Keratinocyte (primary cell): ENCODE data around the gene XYLB. TPM values are rescaled to one million over a fixed set of nuclear protein-coding genes. Genes with fewer than 3 reads are reported as not detected.

Source experiments
- DNase-seq: peaks from one replicate; pipeline ENCODE4 v3.0.0-alpha.2; 2011; ENCODE audit warnings: low read depth, missing footprints, low spot score
- FAIRE-seq: peaks from 2 replicates; lab custom pipeline; 2011; peaks lifted over from hg19 to GRCh38; lab: Jason Lieb, UNC
- H2AFZ ChIP-seq: 2 replicates; pipeline ENCODE4 v1.6.0; 2012; ENCODE audit warnings: low read length, control low read depth, inconsistent platforms; ENCODE audit not compliant: control insufficient read depth
- H3K27ac ChIP-seq: 2 replicates; pipeline ENCODE4 v1.5.1; 2011; ENCODE audit warnings: low read length; ENCODE audit not compliant: control insufficient read depth, insufficient read depth
- H3K27me3 ChIP-seq: 3 replicates; pipeline ENCODE4 v1.6.0; 2011; ENCODE audit warnings: low read length; ENCODE audit not compliant: control insufficient read depth, insufficient read depth; ENCODE audit errors: extremely low read depth
- H3K36me3 ChIP-seq, 2 experiments: 2 replicates in 1 of 2; 3 replicates in 1 of 2; pipeline ENCODE4 v1.5.1; 2011; ENCODE audit warnings: low read length in 2 of 2, mild to moderate bottlenecking in 1 of 2; ENCODE audit not compliant: control insufficient read depth in 2 of 2, insufficient read depth in 2 of 2; ENCODE audit errors: extremely low read depth in 1 of 2
- H3K4me1 ChIP-seq: 3 replicates; pipeline ENCODE4 v1.5.1; 2011; ENCODE audit warnings: low read length; ENCODE audit not compliant: control insufficient read depth, insufficient read depth; ENCODE audit errors: extremely low read depth
- H3K4me2 ChIP-seq: 3 replicates; pipeline ENCODE4 v1.6.0; 2011; ENCODE audit warnings: low read depth, low read length; ENCODE audit not compliant: control insufficient read depth, insufficient read depth; ENCODE audit errors: extremely low read depth
- H3K4me3 ChIP-seq, 3 experiments: fragments of 200-600 bp in 1 of 3; sonication (generic) in 1 of 3; 2 replicates in 2 of 3; 3 replicates in 1 of 3; pipeline ENCODE4 v1.5.1; 2011 to 2016; ENCODE audit warnings: low read length in 3 of 3, mild to moderate bottlenecking in 3 of 3, control low read depth in 2 of 3, inconsistent platforms in 1 of 3, low read depth in 1 of 3, mixed read lengths in 1 of 3, mixed run types in 1 of 3, moderate library complexity in 1 of 3; ENCODE audit not compliant: control insufficient read depth in 2 of 3, insufficient read depth in 2 of 3; ENCODE audit errors: extremely low read depth in 1 of 3
- H3K79me2 ChIP-seq: 2 replicates; pipeline ENCODE4 v1.6.0; 2012; ENCODE audit warnings: low read length; ENCODE audit not compliant: control insufficient read depth, insufficient read depth
- H3K9ac ChIP-seq: 3 replicates; pipeline ENCODE4 v1.6.0; 2011; ENCODE audit warnings: low read length; ENCODE audit not compliant: control insufficient read depth, insufficient read depth; ENCODE audit errors: extremely low read depth
- H3K9me1 ChIP-seq: 3 replicates; pipeline ENCODE4 v1.6.0; 2011; ENCODE audit warnings: low read length; ENCODE audit not compliant: control insufficient read depth, insufficient read depth; ENCODE audit errors: extremely low read depth
- H3K9me3 ChIP-seq: 2 replicates; pipeline ENCODE4 v1.5.1; 2012; ENCODE audit warnings: low read depth, low read length; ENCODE audit not compliant: control insufficient read depth
- H4K20me1 ChIP-seq: 3 replicates; pipeline ENCODE4 v1.6.0; 2011; ENCODE audit warnings: low read length; ENCODE audit not compliant: control insufficient read depth, insufficient read depth; ENCODE audit errors: extremely low read depth
- CTCF ChIP-seq, 3 experiments: IDR thresholded peaks in 1 of 3; conservative IDR thresholded peaks in 1 of 3; optimal IDR thresholded peaks in 1 of 3; 2 replicates in 2 of 3; 3 replicates in 1 of 3; pipeline versions ENCODE3 to v1.5.1; 2011; ENCODE audit warnings: low read length in 3 of 3, mild to moderate bottlenecking in 3 of 3, moderate library complexity in 2 of 3, control low read depth in 1 of 3, inconsistent platforms in 1 of 3; ENCODE audit not compliant: insufficient read depth in 2 of 3; ENCODE audit errors: extremely low read depth in 1 of 3
- EZH2 ChIP-seq: IDR thresholded peaks from one replicate; pipeline ENCODE4 v1.6.1; 2012; ENCODE audit warnings: inconsistent platforms, mild to moderate bottlenecking, low read length, moderate library complexity
- dilution Hi-C: fragments of 300-500 bp; cut with MboI; formaldehyde crosslinking; loops from one replicate; pipeline ENCODE4 v1.7.0; 2020; ENCODE audit warnings: low sequenced_read_pairs; ENCODE audit not compliant: extremely low pct_ligation_motif_present
- polyA plus RNA-seq, 5 experiments: library from polyadenylated mRNA; depleted of rRNA in 3 of 5; stranded (reverse) in 3 of 5; stranded (forward) in 1 of 5; unstranded in 1 of 5; fragments of >200 nt; gene quantifications; 1 replicate in 1 of 5; 2 replicates in 3 of 5; 3 replicates in 1 of 5; pipeline versions ENCODE4 v1.2.1 to v1.2.3, GENCODE V29; 2011 to 2012; ENCODE audit warnings: missing spikeins in 2 of 5, low read depth in 1 of 5, low replicate concordance in 1 of 5

Gene XYLB
- polyA plus RNA-seq, 1 donor (not counting 4 experiments of a cell fraction or from before 2014, with no cell fraction given): 1.8 TPM

DNA sequence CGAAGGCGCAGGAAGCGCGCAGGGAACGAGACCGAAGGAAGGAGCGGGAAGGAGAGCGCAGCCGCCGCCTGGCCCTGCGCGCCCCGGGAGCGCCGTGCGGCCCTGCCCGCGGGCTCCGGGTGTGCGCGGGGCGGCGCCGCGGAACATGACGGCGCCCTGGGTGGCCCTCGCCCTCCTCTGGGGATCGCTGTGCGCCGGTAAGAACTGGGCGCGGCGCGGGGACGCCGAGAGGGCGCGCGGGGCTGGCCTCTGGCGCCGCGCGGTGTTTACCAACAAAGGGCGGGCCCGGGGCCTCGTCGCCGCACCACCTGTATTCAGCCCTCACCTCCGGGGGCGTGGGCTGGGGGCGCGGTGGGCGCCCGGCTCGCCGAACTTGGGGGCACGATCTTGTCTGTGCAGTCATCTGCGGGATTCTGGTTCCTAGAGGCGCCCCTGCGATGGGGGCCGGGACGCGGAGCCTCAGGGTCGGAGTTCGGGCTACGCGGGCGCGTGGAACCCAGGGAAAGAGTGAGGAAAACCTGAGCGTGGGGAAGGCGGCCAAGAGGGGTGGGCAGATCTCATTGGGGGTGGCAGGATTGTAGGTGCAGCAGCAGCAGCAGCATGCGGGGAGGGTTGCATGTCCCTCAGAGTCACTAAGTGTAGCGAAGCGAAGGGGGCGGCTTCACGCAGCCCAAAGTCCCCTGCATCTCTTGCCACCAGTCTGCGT, 107.7 kb downstream of the XYLB start:
- FAIRE-seq (no peak), DNase-seq (no peak)
- Histone ChIP-seq H3K9me1 (no peaks in the 10 kb centered on the region), H3K4me2 (peak overlapping the region; percentile 82), H4K20me1 (no peaks in the 10 kb centered on the region), H2AFZ (peak overlapping the region; percentile 75), H3K79me2 (no peaks in the 10 kb centered on the region), H3K4me1 (peaks cover 3% of the 10 kb centered on the region), H3K27me3 (no peaks in the 10 kb centered on the region), H3K36me3 (no peaks in the 10 kb centered on the region), H3K9ac (peak overlapping the region; percentile 77), H3K27ac (peak overlapping the region; percentile 14), H3K9me3 (no peaks in the 10 kb centered on the region), H3K4me3 (peak overlapping the region; percentile 51 to 76 (median 60))
- TF ChIP-seq EZH2 (no peak), CTCF (optimal IDR thresholded peaks at IDR 0.05 in 1 of 3, IDR thresholded peaks at IDR 0.05 in 1 of 3, conservative IDR thresholded peaks at IDR 0.05 in 1 of 3; ENCODE audit: extremely low read depth in 1 of 3, insufficient read depth in 2 of 3, low read length in 3 of 3) (no peak)
- dilution Hi-C loops: no loop called here

DNA sequence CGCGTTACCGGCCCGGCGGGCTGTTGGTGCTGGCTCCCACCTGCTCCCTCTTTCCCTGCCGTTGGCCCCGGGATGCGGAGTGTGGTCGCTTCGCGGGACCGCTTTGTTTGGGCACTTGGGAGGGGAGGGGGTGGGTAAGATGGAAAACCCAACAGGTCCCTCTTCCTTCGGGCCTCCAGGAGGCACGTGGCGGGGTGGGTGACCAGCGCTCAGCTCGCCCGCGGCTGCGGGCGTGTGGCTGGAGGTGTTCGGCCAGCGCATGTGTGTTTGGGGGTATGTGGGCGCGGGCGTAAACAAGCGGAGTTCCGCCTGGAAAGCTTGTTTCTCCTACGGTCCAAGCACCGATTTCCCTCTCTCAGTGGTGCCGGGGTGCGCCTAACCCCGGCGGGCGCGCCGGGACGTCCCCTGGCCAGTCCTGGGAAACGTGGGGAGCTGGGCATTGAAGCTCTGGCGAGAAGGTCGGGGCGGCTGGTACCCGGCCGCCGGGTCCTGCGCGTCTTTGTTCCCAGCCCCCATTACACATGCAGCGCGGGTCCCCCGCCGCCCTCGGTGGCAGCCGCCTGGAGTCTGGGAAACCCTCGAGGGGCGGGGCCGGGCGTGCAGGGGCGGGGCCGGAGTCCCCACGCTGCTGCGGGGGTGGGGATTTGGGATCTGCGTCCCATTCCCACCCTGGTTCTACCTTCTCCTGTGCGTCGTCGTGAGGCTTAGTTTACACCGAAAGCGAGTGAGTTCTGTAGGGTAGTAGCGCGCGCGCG, 108.5 kb downstream of the XYLB start:
- Histone ChIP-seq H3K36me3 (no peaks in the 10 kb centered on the region), H3K9me3 (no peaks in the 10 kb centered on the region), H3K4me3 (peak overlapping the region; percentile 51 to 76 (median 60)), H3K9ac (peak overlapping the region; percentile 77), H3K27me3 (no peaks in the 10 kb centered on the region), H3K27ac (no peak overlapping the region), H4K20me1 (no peaks in the 10 kb centered on the region), H3K9me1 (no peaks in the 10 kb centered on the region), H3K79me2 (no peaks in the 10 kb centered on the region), H3K4me1 (peaks cover 3% of the 10 kb centered on the region), H2AFZ (peak overlapping the region; percentile 79), H3K4me2 (peak overlapping the region; percentile 82)
- peak; percentile 11 for DNase-seq
- dilution Hi-C loops: no loop called here
- FAIRE-seq: no peak
- TF ChIP-seq EZH2 (no peak), CTCF (optimal IDR thresholded peaks at IDR 0.05 in 1 of 3, IDR thresholded peaks at IDR 0.05 in 1 of 3, conservative IDR thresholded peaks at IDR 0.05 in 1 of 3; ENCODE audit: extremely low read depth in 1 of 3, insufficient read depth in 2 of 3, low read length in 3 of 3) (no peak)
